Loucy (cell line): ENCODE measurements around the gene GCSH.

Experiments used
- CTCF ChIP-seq: fragments of 200-600 bp; sonication (generic); conservative IDR thresholded peaks from 2 replicates; pipeline ENCODE4 v1.5.1; 2014; ENCODE audit warnings: mild to moderate bottlenecking, antibody characterized with exemption, low read length
- EZH2phosphoT487 ChIP-seq: fragments of 200-600 bp; IDR thresholded peaks from 2 replicates; pipeline ENCODE4 v1.6.1; 2018; ENCODE audit warnings: antibody characterized with exemption, mild to moderate bottlenecking, moderate library complexity, borderline replicate concordance

- no peak for TF ChIP-seq CTCF
- no peak for TF ChIP-seq EZH2phosphoT487
Observed at GRCh38 chr16:81138831-81139557, 42.8 kb upstream of the GCSH start.
